CD4-positive, alpha-beta T cell treated with Interleukin-12 subunit alpha and Interleukin-12 subunit beta, for 1 hour (primary cell): Measurements from ENCODE around the gene ZFR.
"Not testable (repeated sequence)": the region's sequence is repeated elsewhere in the genome, so short reads cannot be mapped to it uniquely, and the experiment has no call there.

ENCODE experiments used
- DNase-seq: peaks from one replicate; pipeline ENCODE4 v3.0.0-alpha.2; 2020

Gene ZFR

GRCh38 chr5:32352685-32353084 lies 91.9 kb downstream of the ZFR start:
- no peak for DNase-seq

DNA sequence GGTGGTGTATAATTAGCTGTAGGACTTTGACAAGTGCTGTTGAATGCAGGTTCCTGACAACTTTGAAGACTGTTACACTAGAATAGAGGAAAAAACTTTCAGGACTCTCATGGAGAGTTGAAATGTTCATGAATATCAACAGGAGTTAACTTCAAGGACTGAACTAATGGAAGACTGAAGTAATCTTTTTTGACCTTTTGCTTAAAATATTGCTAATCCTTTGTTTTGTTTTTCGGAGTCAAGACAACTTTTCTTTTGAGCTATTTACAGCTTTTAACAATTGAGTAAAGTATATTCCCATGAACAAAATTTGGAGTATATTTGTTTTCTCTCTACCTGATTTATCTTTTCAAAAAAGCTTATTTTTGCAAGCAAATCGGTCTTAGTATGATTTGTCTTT lies 97.7 kb downstream of the ZFR start:
- no peak for DNase-seq

DNA sequence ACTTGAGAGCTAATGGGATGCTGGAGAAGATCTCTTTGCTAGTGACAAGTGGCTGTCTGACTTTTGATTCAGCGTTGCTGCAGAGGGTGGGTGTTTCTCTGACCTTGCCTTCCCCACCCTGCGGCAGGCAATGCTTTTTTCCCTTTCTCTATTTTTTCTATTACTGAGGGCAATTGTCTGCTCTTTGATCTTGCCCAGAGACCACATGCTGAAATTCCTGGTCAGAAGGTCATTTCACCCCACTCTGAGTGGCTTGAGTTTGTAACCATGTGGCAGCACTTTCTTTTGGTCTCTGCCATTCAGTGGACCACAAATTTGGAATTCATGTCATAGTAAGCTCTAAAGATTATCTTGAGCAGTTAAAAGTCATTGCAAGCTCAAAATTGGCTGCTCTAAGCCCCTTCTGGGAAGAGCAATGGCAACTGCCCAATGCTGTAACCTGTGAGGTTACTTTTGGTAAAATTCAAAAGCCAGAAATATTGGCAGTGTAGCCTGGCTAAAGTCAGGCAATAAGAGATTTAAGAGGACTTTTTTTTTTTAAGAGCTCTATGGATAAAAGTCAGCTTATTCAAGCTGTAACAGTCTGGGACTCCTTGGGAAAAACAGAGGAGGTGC lies 101.4 kb downstream of the ZFR start:
- DNase-seq = no peak

DNA sequence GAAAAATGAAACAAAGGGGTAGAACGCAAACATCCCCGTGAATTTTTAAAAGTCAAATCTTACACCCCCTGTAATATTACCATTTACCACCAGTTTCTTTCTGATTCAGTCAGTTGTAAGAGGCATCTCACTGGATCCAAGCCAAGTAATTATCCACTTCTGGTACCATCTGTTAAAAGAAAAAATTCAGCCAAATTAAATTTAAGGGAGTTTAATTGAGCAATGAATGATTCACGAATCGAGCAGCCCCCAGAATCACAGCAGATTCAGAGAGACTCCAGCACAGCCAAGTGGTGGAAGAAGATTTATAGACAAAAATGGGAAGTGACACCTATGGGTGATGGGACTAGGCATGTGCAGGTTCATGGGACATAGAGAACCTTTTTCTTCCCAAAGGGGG lies 101.9 kb downstream of the ZFR start:
- DNase-seq = no peak

GRCh38 chr5:32339878-32340277 lies 104.7 kb downstream of the ZFR start:
- no peak for DNase-seq

DNA sequence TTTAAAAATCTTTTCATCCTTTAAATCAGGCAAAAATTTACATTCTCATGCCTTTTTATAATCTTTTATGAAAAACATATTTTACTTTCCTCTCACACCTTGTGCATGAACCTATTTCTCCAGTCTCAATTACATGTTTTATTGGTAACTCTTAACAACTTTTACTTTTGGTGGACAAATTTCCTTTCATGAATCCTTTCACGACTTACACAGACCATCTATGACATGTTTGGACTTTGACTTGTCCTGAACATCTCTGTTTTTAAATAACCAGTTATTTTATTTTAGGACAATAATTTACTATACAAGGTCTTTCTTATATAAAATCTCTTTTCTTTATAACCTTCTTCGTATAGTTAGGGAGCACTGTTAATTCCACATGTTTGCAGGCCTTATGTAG lies 105.3 kb downstream of the ZFR start:
- DNase-seq = no peak

- no peak for DNase-seq
Measured at GRCh38 chr5:32332966-32333365, 111.6 kb downstream of the ZFR start.

DNA sequence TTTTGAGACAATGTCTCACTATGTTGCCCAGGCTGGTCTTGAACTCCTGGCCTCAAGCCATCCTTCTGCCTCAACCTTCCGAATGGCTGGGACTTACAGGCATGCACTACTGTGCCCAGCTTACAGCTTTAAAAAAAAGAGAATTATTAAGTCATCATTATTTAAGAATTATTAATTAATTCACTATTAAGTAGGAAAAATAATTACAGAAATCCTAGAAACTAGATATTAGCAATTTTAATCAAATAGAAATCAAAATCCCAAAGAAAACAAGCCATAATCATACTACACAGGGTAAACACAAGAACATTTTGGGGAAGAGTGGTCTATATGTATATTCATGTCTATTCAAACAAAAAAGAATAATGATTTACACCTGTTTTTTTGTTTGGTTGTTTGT lies 112.2 kb downstream of the ZFR start:
- no peak for DNase-seq

DNA sequence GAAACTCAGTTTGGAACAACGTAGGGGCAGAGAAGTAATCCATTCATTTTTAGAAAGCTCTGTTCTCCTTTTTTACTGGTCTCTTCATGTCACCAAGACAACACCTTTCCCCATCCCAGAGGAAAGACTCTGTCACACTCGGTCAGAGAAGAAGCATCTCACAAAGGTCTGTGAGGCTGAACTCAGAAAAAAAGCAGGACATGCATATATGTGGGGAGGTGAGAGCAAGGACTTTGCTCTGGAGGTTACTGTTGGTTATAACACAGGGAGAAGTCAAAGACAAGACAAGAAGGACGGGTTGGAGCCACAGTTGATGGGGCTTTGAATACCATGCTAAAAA lies 112.6 kb downstream of the ZFR start:
- DNase-seq = no peak

- DNase-seq = no peak
Measured at GRCh38 chr5:32331217-32331934, 113.2 kb downstream of the ZFR start.

- DNase-seq = no peak
Measured at GRCh38 chr5:32330126-32330971, 114.2 kb downstream of the ZFR start.

DNA sequence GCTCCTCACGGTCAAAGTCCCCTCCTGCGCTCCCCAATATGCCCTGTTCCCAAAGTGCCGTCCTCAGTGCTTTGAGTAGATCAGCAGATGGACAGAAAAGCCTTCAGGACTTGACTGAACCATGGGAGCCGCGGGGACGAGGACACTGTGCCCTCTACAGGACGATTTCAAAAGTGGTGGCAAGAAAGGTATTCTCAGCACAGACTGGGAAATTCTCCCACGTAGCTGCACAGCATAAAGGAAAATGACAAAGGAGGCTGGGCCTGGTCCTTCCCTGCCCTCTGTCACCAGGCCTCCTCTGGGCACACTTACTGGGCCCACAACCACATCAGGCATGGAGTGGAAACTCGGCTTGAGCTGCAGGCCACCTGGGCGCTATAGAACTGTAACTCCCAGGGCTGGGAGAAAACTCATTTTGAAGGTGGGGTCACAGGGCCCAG lies 115.1 kb downstream of the ZFR start:
- DNase-seq = peak; percentile 66

GRCh38 chr5:32326216-32326772 lies 118.2 kb downstream of the ZFR start:
- no peak for DNase-seq

DNA sequence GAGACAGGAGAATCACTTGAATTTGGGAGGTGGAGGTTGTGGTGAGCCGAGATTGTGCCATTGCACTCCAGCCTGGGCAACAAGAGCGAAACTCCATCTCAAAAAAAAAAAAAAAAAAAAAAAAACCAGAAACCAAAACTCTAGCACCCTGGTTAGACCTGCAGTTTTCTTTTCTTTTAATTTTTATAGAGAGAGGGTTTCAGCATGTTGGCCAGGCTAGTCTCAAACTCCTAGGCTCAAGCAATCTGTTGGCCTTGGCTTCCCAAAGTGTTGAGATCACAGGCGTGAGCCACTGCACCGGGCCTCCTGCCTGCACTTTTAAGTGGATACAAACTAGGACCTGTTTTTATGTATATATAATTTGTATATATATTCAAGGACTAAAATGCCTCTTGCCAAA lies 118.9 kb downstream of the ZFR start:
- DNase-seq = no peak

GRCh38 chr5:32325062-32325461 lies 119.5 kb downstream of the ZFR start:
- DNase-seq = no peak

GRCh38 chr5:32323741-32324140 lies 120.8 kb downstream of the ZFR start:
- DNase-seq = no peak

GRCh38 chr5:32322882-32323281 lies 121.7 kb downstream of the ZFR start:
- no peak for DNase-seq

DNA sequence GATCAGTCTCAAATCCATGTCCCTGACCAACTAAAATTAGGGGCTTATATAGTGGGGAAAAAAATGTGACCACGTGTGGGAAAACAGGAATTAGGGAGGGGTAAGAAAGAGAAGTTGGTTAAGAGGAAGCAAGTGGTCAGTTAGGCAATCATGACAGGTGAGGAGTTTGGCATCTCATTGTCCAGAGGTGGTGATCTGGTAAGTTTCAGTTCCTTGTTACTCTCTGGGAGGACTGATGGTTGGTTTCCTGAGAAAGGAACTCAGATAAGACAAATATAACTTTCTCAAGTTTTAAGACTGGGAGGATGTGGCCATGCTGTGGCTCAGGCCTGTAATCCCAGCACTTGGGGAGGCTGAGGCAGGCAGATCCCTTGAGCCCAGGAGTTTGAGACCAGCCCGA lies 122.8 kb downstream of the ZFR start:
- DNase-seq = not testable (repeated sequence)

DNA sequence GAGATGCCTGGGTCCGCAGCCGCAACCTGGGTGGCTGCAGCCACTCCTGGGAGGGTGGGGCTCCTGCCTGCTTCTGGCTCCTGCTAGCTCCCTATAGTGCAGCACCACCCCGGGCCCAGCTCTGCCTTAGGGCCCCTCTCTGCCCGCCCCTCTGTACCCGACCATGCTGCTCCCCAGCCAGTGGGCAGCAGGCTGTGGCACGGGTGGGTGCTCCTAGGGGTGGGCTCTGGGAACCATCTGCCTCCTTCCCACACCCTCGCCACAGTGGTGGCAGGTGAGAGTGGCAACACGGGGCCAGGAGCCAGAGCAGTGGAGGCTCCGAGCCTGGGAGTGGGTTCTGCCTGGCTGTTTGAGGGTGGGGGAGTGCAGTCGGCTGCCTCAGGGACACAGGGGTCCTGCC lies 124.0 kb downstream of the ZFR start:
- no peak for DNase-seq

GRCh38 chr5:32319926-32320543 lies 124.5 kb downstream of the ZFR start:
- no peak for DNase-seq

DNA sequence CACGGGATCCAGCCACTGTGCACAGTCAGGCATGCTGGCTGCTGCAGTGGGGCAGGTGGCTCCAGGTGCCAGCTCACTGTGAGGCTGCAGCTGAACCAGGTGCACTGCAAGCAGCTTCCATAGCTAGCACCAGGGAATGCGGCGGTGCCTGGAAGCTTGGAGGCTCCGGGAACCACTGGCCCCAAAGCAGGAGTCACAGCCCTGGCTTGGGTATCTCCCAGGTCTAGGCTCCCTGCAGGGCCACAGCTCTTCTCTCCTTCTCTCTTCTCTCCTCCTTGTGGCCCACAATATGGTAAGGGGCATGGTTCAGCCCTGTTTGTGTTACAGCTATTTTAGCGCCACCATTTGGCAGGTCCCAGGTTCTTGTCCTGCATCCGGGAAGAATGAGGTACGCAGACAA lies 125.1 kb downstream of the ZFR start:
- no peak for DNase-seq

- no peak for DNase-seq
Measured at GRCh38 chr5:32317041-32317440, 127.5 kb downstream of the ZFR start.
